CD14-positive monocyte (primary cell): ENCODE data around the gene RIT2. TPM values are rescaled to one million over a fixed set of nuclear protein-coding genes. Genes with fewer than 3 reads are reported as not detected.

ENCODE experiments used
- DNase-seq, 3 donors: peaks; one replicate each; pipeline ENCODE4 v3.0.0-alpha.2; 2011 to 2022
- H2AFZ ChIP-seq: 2 replicates; pipeline ENCODE4 v1.6.0; 2012; ENCODE audit warnings: mild to moderate bottlenecking, low read depth, low read length, inconsistent platforms; ENCODE audit not compliant: insufficient read depth, poor library complexity, severe bottlenecking
- H3K27ac ChIP-seq, 2 donors: 1 replicate in 1 of 2; 2 replicates in 1 of 2; pipeline ENCODE4 v1.5.1; 2012 to 2013; ENCODE audit warnings: low read length in 2 of 2, control low read depth in 1 of 2, inconsistent platforms in 1 of 2, low read depth in 1 of 2, mild to moderate bottlenecking in 1 of 2
- H3K27me3 ChIP-seq, 2 donors: one replicate each; pipeline versions ENCODE4 v1.6.0 to v1.6.1; 2011 to 2013; ENCODE audit warnings: low read length in 2 of 2; ENCODE audit not compliant: control insufficient read depth in 2 of 2, insufficient read depth in 2 of 2
- H3K36me3 ChIP-seq, 2 donors: replicated peaks in 1 of 2; 1 replicate in 1 of 2; 2 replicates in 1 of 2; pipeline versions ENCODE4 v1.5.1 to v1.6.1; 2012 to 2013; ENCODE audit warnings: low read length in 2 of 2, control low read depth in 1 of 2, inconsistent platforms in 1 of 2, mild to moderate bottlenecking in 1 of 2; ENCODE audit not compliant: insufficient read depth in 2 of 2, control insufficient read depth in 1 of 2
- H3K4me1 ChIP-seq, 2 donors: 1 replicate in 1 of 2; 2 replicates in 1 of 2; pipeline versions ENCODE4 v1.5.1 to v1.6.1; 2012 to 2013; ENCODE audit warnings: low read length in 2 of 2, control low read depth in 1 of 2, inconsistent platforms in 1 of 2, mild to moderate bottlenecking in 1 of 2, moderate library complexity in 1 of 2; ENCODE audit not compliant: insufficient read depth in 2 of 2, control insufficient read depth in 1 of 2
- H3K4me2 ChIP-seq: replicated peaks from 2 replicates; pipeline ENCODE3; 2012; ENCODE audit warnings: low read length, moderate library complexity, mild to moderate bottlenecking; ENCODE audit not compliant: poor library complexity, severe bottlenecking; ENCODE audit errors: extremely low read depth
- H3K4me3 ChIP-seq, 3 experiments: fragments of 200-600 bp in 1 of 3; sonication (generic) in 1 of 3; replicated peaks in 1 of 3; 1 replicate in 2 of 3; 2 replicates in 1 of 3; pipeline ENCODE4 v1.5.1; 2011 to 2013; ENCODE audit warnings: low read length in 3 of 3, mild to moderate bottlenecking in 3 of 3, control low read depth in 2 of 3, low read depth in 2 of 3, inconsistent platforms in 1 of 3, moderate library complexity in 1 of 3
- H3K79me2 ChIP-seq: 2 replicates; pipeline ENCODE4 v1.6.0; 2012; ENCODE audit warnings: mild to moderate bottlenecking, control low read depth, inconsistent platforms, low read length, moderate library complexity; ENCODE audit not compliant: insufficient read depth
- H3K9ac ChIP-seq: 2 replicates; pipeline ENCODE4 v1.6.0; 2017; ENCODE audit warnings: low read length, mild to moderate bottlenecking; ENCODE audit not compliant: insufficient read depth, poor library complexity, severe bottlenecking
- H3K9me3 ChIP-seq, 2 donors: replicated peaks in 1 of 2; 1 replicate in 1 of 2; 2 replicates in 1 of 2; pipeline versions ENCODE4 v1.5.1 to v1.6.1; 2012 to 2013; ENCODE audit warnings: low read length in 2 of 2, control low read depth in 1 of 2; ENCODE audit not compliant: control insufficient read depth in 1 of 2, insufficient read depth in 1 of 2
- H4K20me1 ChIP-seq: 2 replicates; pipeline ENCODE4 v1.6.0; 2012; ENCODE audit warnings: mild to moderate bottlenecking, low read length, control low read depth, moderate library complexity; ENCODE audit not compliant: insufficient read depth
- H3K27ac Mint-ChIP-seq, 7 donors: one replicate each; pipeline ENCODE4 v1.8.0; 2020; ENCODE audit warnings: mild to moderate bottlenecking in 7 of 7, mixed read lengths in 7 of 7, moderate library complexity in 6 of 7, inconsistent platforms in 2 of 7
- H3K27me3 Mint-ChIP-seq, 3 donors: one replicate each; pipeline ENCODE4 v1.8.0; 2021 to 2022; ENCODE audit warnings: low read depth in 3 of 3, mild to moderate bottlenecking in 3 of 3, mixed read lengths in 3 of 3, moderate library complexity in 3 of 3, inconsistent platforms in 1 of 3
- H3K36me3 Mint-ChIP-seq, 2 donors: one replicate each; pipeline ENCODE4 v1.8.0; 2020; ENCODE audit warnings: mixed read lengths in 2 of 2, inconsistent platforms in 1 of 2, mild to moderate bottlenecking in 1 of 2
- H3K4me1 Mint-ChIP-seq: one replicate; pipeline ENCODE4 v1.8.0; 2020; ENCODE audit warnings: mild to moderate bottlenecking, mixed read lengths
- H3K4me3 Mint-ChIP-seq, 2 donors: one replicate each; pipeline ENCODE4 v1.8.0; 2020; ENCODE audit warnings: mild to moderate bottlenecking in 2 of 2, mixed read lengths in 2 of 2, moderate library complexity in 1 of 2
- H3K9me3 Mint-ChIP-seq, 7 donors: one replicate each; pipeline ENCODE4 v1.8.0; 2020 to 2022; ENCODE audit warnings: mixed read lengths in 7 of 7, mild to moderate bottlenecking in 6 of 7, moderate library complexity in 6 of 7, inconsistent platforms in 2 of 7
- CTCF ChIP-seq: fragments of 200-600 bp; IDR thresholded peaks from one replicate; pipeline ENCODE4 v1.8.0; 2022; ENCODE audit warnings: antibody characterized with exemption, mild to moderate bottlenecking
- WGBS: methylation state at CpG from one replicate; pipeline ENCODE4 v1.1.5; 2013; ENCODE audit warnings: missing lambda C conversion rate; ENCODE audit not compliant: insufficient coverage; 5-methylcytosine and 5-hydroxymethylcytosine counted together
- intact Hi-C, 2 donors: fragments of 100-400 bp; cut with micrococcal nuclease; formaldehyde crosslinking; loops; one replicate each; pipeline versions ENCODE4 v1.15.0 to v1.15.1; 2023
- polyA plus RNA-seq, 3 donors: library from polyadenylated mRNA; depleted of rRNA in 1 of 3; unstranded in 2 of 3; stranded (reverse) in 1 of 3; fragments of 300-500 nt in 2 of 3; fragments of >200 nt in 1 of 3; fragmentation: Illumina TruSeq in 2 of 3; gene quantifications; 1 replicate in 2 of 3; 2 replicates in 1 of 3; pipeline ENCODE4 v1.2.3, GENCODE V29; 2012 to 2021

Gene RIT2
- polyA plus RNA-seq, 3 donors, result not detected

DNA sequence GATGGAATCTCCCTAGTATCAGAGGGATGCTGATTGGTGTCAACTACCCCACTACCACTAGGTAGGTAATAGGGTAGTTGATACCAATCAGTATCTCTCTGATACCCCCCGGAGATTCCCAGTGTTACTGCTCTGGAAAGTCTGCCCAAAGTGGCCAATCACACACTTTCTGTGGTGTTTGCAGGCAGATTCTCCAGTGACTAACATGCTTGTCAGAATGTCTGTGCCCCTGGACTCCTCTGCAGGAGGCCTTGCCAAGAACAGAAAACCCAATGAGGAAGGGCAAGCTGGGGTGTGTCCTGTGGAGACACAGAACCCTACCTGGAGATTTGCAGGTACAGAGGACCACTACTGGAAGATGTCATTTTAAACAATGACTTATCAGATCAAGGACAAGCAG, 135.1 kb downstream of the RIT2 start:
- WGBS, result no CpG with 5 or more reads among the region's 1 CpG
- Histone ChIP-seq H3K27me3 (no peaks in the 10 kb centered on the region), H3K79me2 (no peaks in the 10 kb centered on the region), H4K20me1 (no peaks in the 10 kb centered on the region), H2AFZ (no peak overlapping the region), H3K9ac (no peak overlapping the region), H3K36me3 (no peaks in the 10 kb centered on the region), H3K4me3 (no peak overlapping the region), H3K4me1 (no peaks in the 10 kb centered on the region), H3K27ac (no peak overlapping the region), H3K9me3 (no peaks in the 10 kb centered on the region), H3K4me2 (no peak overlapping the region)
- DNase-seq, result no peak
- no peak for TF ChIP-seq CTCF
- Mint-ChIP-seq H3K4me1 (no peaks in the 10 kb centered on the region), H3K27ac (no peak overlapping the region), H3K36me3 (no peaks in the 10 kb centered on the region), H3K27me3 (no peaks in the 10 kb centered on the region), H3K9me3 (no peaks in the 10 kb centered on the region), H3K4me3 (no peak overlapping the region)
- intact Hi-C loops, result no loop called here

GRCh38 chr18:42977982-42978637, 137.4 kb downstream of the RIT2 start:
- no peaks in the 10 kb centered on the region for H3K27me3 ChIP-seq
- no peak overlapping the region for H3K9ac ChIP-seq
- H3K27ac Mint-ChIP-seq, result no peak overlapping the region
- H3K36me3 Mint-ChIP-seq, result no peaks in the 10 kb centered on the region
- H2AFZ ChIP-seq, result no peak overlapping the region
- H3K9me3 Mint-ChIP-seq, result no peaks in the 10 kb centered on the region
- WGBS, result 63% methylated on average over 2 of the region's 4 CpGs
- no peaks in the 10 kb centered on the region for H4K20me1 ChIP-seq
- no peak for DNase-seq
- no peaks in the 10 kb centered on the region for H3K36me3 ChIP-seq
- no peak overlapping the region for H3K4me3 ChIP-seq
- H3K27me3 Mint-ChIP-seq, result no peaks in the 10 kb centered on the region
- H3K9me3 ChIP-seq, result no peaks in the 10 kb centered on the region
- intact Hi-C loops, result no loop called here
- no peak overlapping the region for H3K27ac ChIP-seq
- no peak for TF ChIP-seq CTCF
- H3K4me1 Mint-ChIP-seq, result no peaks in the 10 kb centered on the region
- H3K4me3 Mint-ChIP-seq, result no peak overlapping the region
- no peaks in the 10 kb centered on the region for H3K79me2 ChIP-seq
- no peak overlapping the region for H3K4me2 ChIP-seq
- H3K4me1 ChIP-seq, result no peaks in the 10 kb centered on the region
